Measurements from ENCODE around the gene HNRNPCL1.

DNA sequence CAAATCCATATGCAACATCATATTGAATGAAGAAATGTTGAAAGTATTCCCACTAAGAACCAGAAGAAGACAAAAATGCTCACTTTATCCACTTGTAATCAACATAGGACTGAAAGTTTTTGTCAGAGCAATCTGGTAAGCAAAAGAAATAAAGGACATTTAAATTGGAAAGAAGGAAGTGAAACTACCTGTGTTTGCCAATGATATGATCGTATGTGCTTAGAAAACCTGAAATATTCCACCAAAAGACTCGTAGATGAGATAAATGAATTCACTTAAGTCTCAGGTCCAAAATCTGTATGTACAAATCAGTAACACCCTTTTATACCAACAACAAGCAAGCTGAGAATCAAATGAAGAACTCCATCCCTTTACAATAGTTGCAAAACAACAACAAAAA is 48.8 kb downstream of the HNRNPCL1 start:
- TF ChIP-seq CTCF (IDR thresholded peaks at IDR 0.05) (no peak), POLR2A (IDR thresholded peaks at IDR 0.05) (no peak)

Data from right lobe of liver (tissue), 4 donors.